GM19239 (cell line): ENCODE results near the gene ANO8.

Experiments
- DNase-seq: peaks from one replicate; pipeline ENCODE4 v3.0.0; 2011; ENCODE audit warnings: low spot score; ENCODE audit not compliant: insufficient read length
- FAIRE-seq: peaks from 2 replicates; lab custom pipeline; 2011; peaks lifted over from hg19 to GRCh38; lab: Jason Lieb, UNC

The ANO8 gene

GRCh38 chr19:17347361-17347760, 12.7 kb upstream of the ANO8 start:
- FAIRE-seq (no peak), DNase-seq (no peak)

GRCh38 chr19:17346109-17346671, 11.5 kb upstream of the ANO8 start:
- DNase-seq: peak; percentile 87
- FAIRE-seq: peak; percentile 93

- FAIRE-seq (no peak), DNase-seq (no peak)
Measured at GRCh38 chr19:17341845-17342244, 7.2 kb upstream of the ANO8 start.

- no peak for FAIRE-seq
Measured at GRCh38 chr19:17341386-17341785, 6.7 kb upstream of the ANO8 start.

GRCh38 chr19:17340871-17341357, 6.3 kb upstream of the ANO8 start:
- no peak for FAIRE-seq
- DNase-seq: no peak

More at GRCh38 chr19:17341386-17341785, 6.7 kb upstream of the ANO8 start:
- no peak for DNase-seq

- no peak for FAIRE-seq
- DNase-seq: no peak
Measured at GRCh38 chr19:17340302-17340870, 5.7 kb upstream of the ANO8 start.

GRCh38 chr19:17339088-17339741, 4.6 kb upstream of the ANO8 start:
- DNase-seq: no peak
- FAIRE-seq: no peak

- DNase-seq (no peak), FAIRE-seq (no peak)
Measured at GRCh38 chr19:17338433-17339078, 3.9 kb upstream of the ANO8 start.

- DNase-seq (no peak), FAIRE-seq (peak; percentile 35)
Measured at GRCh38 chr19:17337675-17338432, 3.2 kb upstream of the ANO8 start.

GRCh38 chr19:17336872-17337674, 2.4 kb upstream of the ANO8 start, which contains the start of gene GTPBP3:
Gene GTPBP3 (plus strand): TSS chr19:17337553. CDS start chr19:17337612, 59 bp downstream.
- DNase-seq (peak; percentile 98), FAIRE-seq (peak; percentile 100)

- no peak for DNase-seq
- no peak for FAIRE-seq
Measured at GRCh38 chr19:17335575-17335974, 920 bp upstream of the ANO8 start.

- peak; percentile 39 for FAIRE-seq
- DNase-seq: peak; percentile 77
Measured at GRCh38 chr19:17333611-17334413, 843 bp downstream of the ANO8 start.

- no peak for DNase-seq
- no peak for FAIRE-seq
Measured at GRCh38 chr19:17332677-17333581, 1.7 kb downstream of the ANO8 start.

- no peak for FAIRE-seq
- no peak for DNase-seq
Measured at GRCh38 chr19:17332360-17332676, 2.3 kb downstream of the ANO8 start.

GRCh38 chr19:17331045-17331558, 3.6 kb downstream of the ANO8 start:
- DNase-seq: no peak
- FAIRE-seq: no peak

GRCh38 chr19:17330262-17331044, 4.2 kb downstream of the ANO8 start:
- no peak for DNase-seq
- no peak for FAIRE-seq
